ENCODE results near the gene MBD4.
"Not testable (repeated sequence)": the region's sequence is repeated elsewhere in the genome, so short reads cannot be mapped to it uniquely, and the experiment has no call there.

The MBD4 gene

GRCh38 chr3:129439817-129440617 is at the start of gene MBD4, which contains the start of gene IFT122:
Gene MBD4 (minus strand): TSS chr3:129439948. CDS start chr3:129439833, 115 bp downstream.
Gene IFT122 (plus strand): TSS chr3:129440224. CDS start chr3:129440331, 107 bp downstream.
- DNase-seq (ENCODE audit: low spot score): peak; percentile 98

DNA sequence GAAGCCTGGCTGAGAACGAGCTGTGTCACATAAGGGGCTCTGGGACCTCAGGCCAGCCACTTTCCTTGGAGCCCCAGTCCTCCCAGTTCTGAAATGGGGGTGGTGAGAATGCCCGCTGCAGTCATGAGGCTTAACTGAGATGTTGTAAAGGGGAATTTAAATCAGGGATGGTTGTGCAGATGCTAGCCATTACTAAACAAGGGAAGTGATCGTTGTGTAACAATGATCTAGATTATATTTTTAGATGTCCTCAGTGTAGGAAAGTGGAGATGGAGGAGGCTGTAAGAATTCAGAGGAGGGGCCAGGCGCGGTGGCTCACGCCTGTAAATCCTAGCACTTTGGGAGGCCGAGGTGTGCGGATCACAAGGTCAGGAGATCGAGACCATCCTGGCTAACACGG is 49.5 kb upstream of the MBD4 start:
- DNase-seq (ENCODE audit: low spot score): not testable (repeated sequence)

DNA sequence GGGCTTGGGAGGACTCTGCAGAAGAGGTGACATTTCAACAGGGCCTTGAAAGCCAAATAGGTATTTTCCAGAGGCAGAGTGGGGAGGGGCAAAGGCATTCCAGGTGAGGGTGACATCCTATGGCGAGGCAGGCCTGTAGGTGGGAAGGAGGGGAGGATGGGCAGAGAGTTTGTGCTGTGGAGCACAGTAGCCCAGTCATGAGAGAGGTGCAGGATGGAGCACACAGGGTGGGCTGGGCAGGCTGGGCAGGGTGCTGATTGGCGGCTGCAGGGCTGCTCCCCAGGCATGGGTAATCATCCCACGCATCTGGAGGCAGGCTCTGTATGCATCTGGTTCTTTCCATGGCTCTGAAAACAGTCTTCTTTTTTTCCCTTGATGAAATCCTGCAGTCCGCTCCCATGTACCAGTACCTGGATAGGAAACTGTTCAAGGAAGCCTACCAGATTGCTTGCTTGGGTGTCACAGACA is 48.2 kb upstream of the MBD4 start:
- not testable (repeated sequence) for DNase-seq (ENCODE audit: low spot score)

DNA sequence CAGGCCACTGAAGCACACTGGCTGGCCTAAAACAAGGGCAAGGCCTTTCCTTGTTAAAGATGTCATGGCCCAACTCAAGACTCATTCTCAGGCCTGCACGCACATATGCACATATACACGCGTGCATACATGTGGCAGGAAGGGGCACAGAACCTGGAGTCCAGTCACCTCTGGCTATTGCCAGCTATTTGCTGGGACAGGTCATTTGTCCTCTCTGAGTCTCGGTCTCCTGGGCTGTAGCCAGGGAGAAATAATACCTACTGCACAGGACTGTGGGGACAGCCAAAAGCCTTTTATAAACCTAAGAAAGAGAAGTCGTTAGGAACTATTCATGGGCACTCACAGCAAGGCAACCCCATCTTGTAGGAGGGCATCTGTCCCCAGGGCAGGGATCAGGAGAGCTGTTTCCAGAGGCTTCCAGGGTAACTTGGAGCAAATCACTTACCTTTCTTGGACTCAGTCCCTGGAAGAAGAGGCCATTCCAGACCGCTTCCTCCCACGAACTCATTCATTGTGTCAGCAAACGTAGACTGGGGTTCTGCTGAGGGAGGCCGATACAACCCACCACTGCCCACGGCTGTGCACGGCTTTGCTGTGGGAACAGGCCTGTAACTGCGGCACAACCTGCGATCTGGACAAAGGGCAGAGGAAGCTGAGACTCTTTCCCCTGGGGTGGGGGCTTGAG is 47.6 kb upstream of the MBD4 start:
- no peak for DNase-seq (ENCODE audit: low spot score)

- no peak for DNase-seq (ENCODE audit: low spot score)
Measured at GRCh38 chr3:129486664-129487035, 46.9 kb upstream of the MBD4 start.

GRCh38 chr3:129485721-129486663 is 46.2 kb upstream of the MBD4 start:
- DNase-seq (ENCODE audit: low spot score): no peak

GRCh38 chr3:129485146-129485545 is 45.4 kb upstream of the MBD4 start:
- DNase-seq (ENCODE audit: low spot score): not testable (repeated sequence)

- DNase-seq (ENCODE audit: low spot score): no peak
Measured at GRCh38 chr3:129483870-129484269, 44.1 kb upstream of the MBD4 start.

- no peak for DNase-seq (ENCODE audit: low spot score)
Measured at GRCh38 chr3:129482721-129483120, 43.0 kb upstream of the MBD4 start.

DNA sequence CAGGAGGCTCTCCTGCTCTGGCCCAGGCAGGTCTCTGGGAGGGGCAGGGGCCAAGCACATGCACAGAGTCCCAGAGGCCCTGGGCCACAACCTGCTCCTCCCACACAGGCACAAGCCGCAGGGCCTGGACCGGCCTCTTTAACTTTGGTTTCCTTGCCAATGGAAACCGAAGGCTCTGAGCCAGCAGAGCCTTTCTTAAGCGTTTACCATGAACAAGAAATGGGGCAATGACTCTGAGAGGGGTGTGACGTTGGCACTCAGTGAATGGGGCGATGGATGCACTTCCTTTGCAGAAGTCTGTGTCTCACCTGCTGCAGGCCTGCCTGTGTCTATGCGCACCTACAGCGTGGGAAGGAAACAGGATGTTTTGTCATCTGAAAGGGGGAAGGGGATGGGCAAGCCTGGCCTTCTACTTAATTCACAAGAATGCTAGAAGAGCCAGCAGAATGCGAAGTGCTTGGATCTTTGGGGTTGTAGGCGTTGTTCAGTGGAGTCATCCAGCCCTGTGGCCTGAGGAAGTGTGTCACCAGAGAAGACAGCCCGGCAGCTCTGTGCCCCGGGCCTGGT is 42.1 kb upstream of the MBD4 start:
- DNase-seq (ENCODE audit: low spot score): no peak

DNA sequence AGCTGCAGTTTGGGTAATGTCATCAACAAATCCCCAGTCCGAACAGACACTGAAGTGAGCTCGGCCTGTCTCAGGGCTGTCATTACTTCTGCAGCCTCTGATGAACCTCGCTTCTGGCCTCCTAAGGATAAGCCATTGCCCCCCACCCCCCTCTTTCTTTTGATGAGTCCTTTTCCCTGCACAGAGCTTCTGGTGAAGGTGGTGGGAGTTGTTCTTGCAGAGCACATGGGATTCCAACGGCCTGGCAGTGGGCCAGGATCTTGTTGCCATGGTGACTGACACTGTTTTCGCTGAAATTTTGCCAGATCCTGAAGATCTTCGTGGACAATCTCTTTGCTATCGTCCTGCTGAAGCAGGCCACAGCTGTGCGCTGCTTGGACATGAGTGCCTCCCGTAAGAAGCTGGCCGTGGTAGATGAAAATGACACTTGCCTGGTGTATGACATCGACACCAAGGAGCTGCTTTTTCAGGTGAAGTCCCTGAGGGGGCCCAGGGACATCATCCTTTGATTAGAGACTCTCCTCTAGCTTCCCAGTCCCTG is 41.5 kb upstream of the MBD4 start:
- DNase-seq (ENCODE audit: low spot score): not testable (repeated sequence)

GRCh38 chr3:129476586-129476985 is 36.8 kb upstream of the MBD4 start:
- no peak for DNase-seq (ENCODE audit: low spot score)

GRCh38 chr3:129475863-129476262 is 36.1 kb upstream of the MBD4 start:
- DNase-seq (ENCODE audit: low spot score): no peak

DNA sequence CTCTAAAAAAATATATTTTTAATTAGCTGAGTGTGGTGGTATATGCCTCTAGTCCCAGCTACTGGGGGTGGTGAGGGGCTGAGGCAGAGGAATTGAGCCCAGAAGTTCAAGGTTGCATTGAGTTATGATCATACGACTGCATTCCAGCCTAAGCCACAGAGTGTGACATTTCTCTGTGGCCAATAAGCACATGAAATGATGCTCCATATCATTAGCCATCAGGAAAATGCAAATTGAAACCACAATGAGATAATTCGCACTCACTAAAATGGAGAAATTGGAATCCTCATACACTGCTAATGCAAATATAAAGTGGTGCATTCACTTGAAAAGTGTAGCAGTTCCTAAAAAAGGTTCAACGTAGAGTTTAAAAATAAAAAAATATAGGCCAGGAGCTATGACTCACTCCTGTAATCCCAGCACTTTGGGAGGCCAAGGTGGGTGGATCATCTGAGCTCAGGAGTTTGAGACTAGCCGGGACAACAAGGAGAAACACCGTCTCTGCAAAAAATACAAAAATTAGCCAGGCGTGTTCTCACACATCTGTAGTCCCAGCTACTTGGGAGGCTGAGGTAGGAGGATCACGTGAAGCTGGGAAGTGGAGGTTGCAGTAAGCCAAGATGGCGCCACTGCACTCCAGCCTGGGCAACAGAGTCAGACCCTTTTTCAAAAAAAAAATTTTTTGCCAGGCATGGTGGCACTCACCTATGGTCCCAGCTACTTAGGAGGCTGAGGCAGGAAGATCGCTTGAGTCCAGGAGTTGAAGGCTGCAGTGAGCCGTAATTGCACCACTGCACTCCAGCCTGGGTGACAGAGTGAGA is 35.4 kb upstream of the MBD4 start:
- DNase-seq (ENCODE audit: low spot score): no peak

GRCh38 chr3:129473769-129474152 is 34.0 kb upstream of the MBD4 start:
- DNase-seq (ENCODE audit: low spot score): no peak

DNA sequence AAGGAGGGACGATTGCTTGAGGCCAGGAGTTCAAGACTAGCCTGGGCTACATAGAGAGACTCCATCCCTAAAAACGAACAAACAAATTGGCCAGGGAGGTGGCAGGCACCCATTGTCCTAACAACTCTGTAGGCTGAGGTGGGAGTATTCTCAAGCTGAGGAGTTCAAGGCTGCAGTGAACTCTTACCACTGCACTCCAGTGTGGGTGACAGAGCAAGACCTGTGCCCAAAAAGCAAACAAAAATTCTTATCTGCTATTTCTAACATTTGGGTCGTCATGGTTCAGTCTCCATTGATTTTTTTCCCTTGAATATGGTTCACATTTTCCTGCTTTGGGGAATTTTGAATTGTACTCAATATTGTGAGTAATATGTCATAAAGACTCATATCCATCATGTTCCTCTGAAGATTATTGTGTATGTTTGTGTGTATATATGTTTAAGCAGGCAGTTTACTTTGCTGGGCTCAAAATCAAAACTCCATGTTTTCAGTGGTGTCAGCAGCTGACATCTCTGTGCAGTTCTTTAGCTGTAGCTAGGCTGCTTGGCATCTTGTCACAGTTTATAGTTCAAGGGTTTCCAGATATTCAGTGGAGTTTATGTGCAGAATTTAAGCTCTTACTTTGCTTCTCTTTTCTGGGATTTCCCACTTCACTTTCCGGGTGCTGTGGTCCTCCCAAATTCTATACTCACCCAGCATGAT is 33.5 kb upstream of the MBD4 start:
- DNase-seq (ENCODE audit: low spot score): no peak

DNA sequence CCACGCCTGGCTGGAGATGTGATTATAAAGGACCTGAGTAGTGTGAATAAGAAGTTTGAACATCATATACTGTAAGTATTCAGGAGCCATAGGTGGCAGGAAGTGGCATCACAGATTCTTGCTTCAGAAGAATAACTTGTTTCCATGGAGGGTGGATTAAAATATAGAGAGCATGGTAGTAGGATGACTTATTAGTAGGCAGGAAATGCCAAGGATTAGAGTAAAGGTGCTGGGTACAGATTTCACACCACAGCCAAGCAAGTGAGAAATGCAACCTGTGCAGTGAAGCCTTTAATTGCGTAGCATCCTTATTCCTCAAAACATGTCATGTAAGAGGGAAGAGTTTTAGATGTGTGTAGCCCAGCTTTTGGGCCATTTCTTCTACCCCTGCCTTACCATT is 31.1 kb upstream of the MBD4 start:
- no peak for DNase-seq (ENCODE audit: low spot score)

DNA sequence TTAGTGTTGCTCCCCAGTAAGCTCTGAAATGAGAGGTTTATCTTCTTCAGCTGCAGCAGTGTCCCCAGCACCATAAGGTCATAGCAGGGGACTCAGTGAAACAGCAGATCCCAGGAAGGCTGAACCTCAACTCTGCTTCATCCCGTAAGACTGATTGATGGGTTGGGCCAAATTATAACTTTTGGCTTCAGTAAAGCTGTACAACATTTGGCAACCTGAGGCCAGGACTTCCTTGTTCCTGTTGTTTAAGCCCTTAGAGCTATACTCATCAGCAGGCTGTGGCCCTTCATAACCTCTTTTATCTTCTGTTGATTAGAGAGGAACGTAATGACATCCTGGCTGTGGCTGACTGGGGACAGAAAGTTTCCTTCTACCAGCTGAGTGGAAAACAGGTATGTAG is 29.3 kb upstream of the MBD4 start:
- no peak for DNase-seq (ENCODE audit: low spot score)

GRCh38 chr3:129467932-129468331 is 28.2 kb upstream of the MBD4 start:
- no peak for DNase-seq (ENCODE audit: low spot score)

GRCh38 chr3:129463716-129464115 is 24.0 kb upstream of the MBD4 start:
- no peak for DNase-seq (ENCODE audit: low spot score)
